AG04450 (cell line): ENCODE measurements around the gene COL7A1. TPM values are rescaled to one million over a fixed set of nuclear protein-coding genes. Genes with fewer than 3 reads are reported as not detected.

ENCODE experiments used
- CTCF ChIA-PET: fragments of 300-600, 350-600 bp; formaldehyde crosslinking; extraction: SDS; loops from one replicate; lab custom pipeline; 2022; ENCODE audit warnings: antibody characterized with exemption, inconsistent platforms; lab: Charles Lee
- POLR2A ChIA-PET: fragments of 350-600 bp; formaldehyde crosslinking; extraction: SDS; loops from one replicate; lab custom pipeline; 2021; ENCODE audit warnings: antibody characterized with exemption, inconsistent platforms; lab: Yijun Ruan, JAX
- DNase-seq: peaks from one replicate; pipeline ENCODE4 v3.0.0-alpha.2; 2011; ENCODE audit warnings: low read depth, low spot score
- H3K27ac ChIP-seq: one replicate; pipeline ENCODE4 v1.5.1; 2012; ENCODE audit warnings: low read depth, low read length, control low read depth
- H3K27me3 ChIP-seq: one replicate; pipeline ENCODE4 v1.6.0; 2012; ENCODE audit warnings: low read length; ENCODE audit not compliant: control insufficient read depth, insufficient read depth
- H3K4me3 ChIP-seq: 2 replicates; pipeline ENCODE4 v1.5.1; 2011; ENCODE audit warnings: mild to moderate bottlenecking, low read depth, low read length, control low read depth
- H3K9me3 ChIP-seq: 2 replicates; pipeline ENCODE4 v1.5.1; 2012; ENCODE audit warnings: low read length; ENCODE audit not compliant: control insufficient read depth, insufficient read depth
- polyA plus RNA-seq: library from polyadenylated mRNA; depleted of rRNA; stranded (reverse); fragments of >200 nt; gene quantifications from 2 replicates; pipeline ENCODE4 v1.2.3, GENCODE V29; 2011; rRNA removed
- small RNA-seq: library from RNA; depleted of rRNA; stranded (forward); fragments of <200 nt; gene quantifications from one replicate; pipeline ENCODE3, GENCODE V24; 2012; ENCODE audit warnings: low read depth; ENCODE audit not compliant: insufficient read length
- TF ChIP-seq, protein P1 (sequence below): IDR thresholded peaks from 2 replicates; pipeline ENCODE4 v1.5.1; 2011; ENCODE audit warnings: low read depth, low read length, control low read depth, inconsistent platforms

COL7A1 gene
- polyA plus RNA-seq, 1 experiment: 19.8 TPM

DNA sequence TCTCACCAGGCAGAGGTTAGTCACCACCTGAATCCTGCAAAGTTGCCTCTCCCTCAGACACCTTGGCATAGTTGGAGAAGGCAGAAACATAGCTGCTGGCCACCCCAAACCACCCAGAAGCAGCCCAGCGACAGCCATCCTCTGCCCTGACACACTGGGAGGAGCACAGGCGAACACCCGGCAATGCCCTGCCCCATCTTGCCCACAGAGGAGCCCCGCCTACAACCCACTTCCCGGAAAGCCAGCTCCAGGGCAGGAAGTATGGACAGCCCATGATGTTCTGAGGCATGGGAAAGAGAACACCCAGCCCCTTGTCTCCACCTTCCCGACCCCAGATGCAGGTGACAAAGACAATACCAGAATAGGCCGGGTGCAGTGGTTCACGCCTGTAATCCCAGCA, 78.6 kb downstream of the COL7A1 start:
- H3K27ac ChIP-seq: no peak overlapping the region
- no peaks in the 10 kb centered on the region for H3K27me3 ChIP-seq
- CTCF ChIA-PET: no interaction called here
- TF ChIP-seq, protein P1, sequence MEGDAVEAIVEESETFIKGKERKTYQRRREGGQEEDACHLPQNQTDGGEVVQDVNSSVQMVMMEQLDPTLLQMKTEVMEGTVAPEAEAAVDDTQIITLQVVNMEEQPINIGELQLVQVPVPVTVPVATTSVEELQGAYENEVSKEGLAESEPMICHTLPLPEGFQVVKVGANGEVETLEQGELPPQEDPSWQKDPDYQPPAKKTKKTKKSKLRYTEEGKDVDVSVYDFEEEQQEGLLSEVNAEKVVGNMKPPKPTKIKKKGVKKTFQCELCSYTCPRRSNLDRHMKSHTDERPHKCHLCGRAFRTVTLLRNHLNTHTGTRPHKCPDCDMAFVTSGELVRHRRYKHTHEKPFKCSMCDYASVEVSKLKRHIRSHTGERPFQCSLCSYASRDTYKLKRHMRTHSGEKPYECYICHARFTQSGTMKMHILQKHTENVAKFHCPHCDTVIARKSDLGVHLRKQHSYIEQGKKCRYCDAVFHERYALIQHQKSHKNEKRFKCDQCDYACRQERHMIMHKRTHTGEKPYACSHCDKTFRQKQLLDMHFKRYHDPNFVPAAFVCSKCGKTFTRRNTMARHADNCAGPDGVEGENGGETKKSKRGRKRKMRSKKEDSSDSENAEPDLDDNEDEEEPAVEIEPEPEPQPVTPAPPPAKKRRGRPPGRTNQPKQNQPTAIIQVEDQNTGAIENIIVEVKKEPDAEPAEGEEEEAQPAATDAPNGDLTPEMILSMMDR: no peak
- DNase-seq: no peak
- POLR2A ChIA-PET: no interaction called here
- no peaks in the 10 kb centered on the region for H3K9me3 ChIP-seq
- no peak overlapping the region for H3K4me3 ChIP-seq

DNA sequence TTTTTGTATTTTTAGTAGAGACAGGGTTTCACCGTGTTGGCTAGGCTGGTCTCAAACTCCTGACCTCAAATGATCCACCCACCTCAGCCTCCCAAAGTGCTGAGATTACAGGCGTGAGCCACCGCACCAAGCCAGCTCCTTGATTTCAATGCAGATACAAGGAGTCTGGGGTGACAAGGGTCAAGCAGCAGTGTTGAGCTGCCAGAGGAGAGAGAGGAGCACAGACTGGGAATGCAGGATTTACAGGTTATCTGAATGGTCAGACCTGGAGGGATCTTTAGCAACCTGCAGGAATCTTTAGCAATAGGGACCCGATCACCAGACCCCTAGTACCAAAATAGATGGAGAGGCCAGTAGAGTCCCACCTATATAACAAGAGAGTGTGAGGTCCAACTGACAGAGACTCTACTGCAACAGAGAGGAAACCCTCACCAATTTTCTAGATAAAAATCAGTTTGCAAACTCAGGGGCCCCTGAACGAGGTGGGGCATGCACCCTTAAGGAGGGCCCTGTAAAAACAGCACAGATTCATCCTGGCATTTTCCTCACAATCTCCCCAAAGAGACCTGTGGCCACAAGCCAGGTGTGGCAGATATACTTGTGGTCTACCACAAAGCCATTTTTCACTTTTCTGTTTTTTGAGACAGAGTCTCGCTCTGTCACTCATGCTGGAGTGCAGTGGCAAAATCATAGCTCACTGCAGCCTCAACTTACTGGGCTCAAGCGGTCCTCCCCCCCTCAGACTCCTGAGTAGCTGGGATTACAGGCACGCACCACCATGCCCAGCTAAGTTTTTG, 80.5 kb downstream of the COL7A1 start:
- CTCF ChIA-PET: interaction anchor here (1.1 kb wide), 1 partner anchor 114 kb away, joined by 3 read pairs; no protein-coding TSS in a partner anchor
- TF ChIP-seq, protein P1: no peak
- Histone ChIP-seq H3K27me3 (no peaks in the 10 kb centered on the region), H3K9me3 (no peaks in the 10 kb centered on the region), H3K27ac (no peak overlapping the region), H3K4me3 (no peak overlapping the region)
- POLR2A ChIA-PET: no interaction called here
- no peak for DNase-seq

Small RNA genes lying within 50 kb of the gene (small RNA-seq; reads per million reads assigned to genes)
- gene MIR6823: not detected

Other genes with a start within 250 kb of the COL7A1 start
- not detected in 2 replicates for gene FBXW12, start 223.1 kb downstream of the COL7A1 start, polyA plus RNA-seq
- gene PLXNB1, start 165.2 kb downstream of the COL7A1 start, polyA plus RNA-seq: 13.4 and 18.3 TPM in 2 replicates
- 9.5 and 11.1 TPM in 2 replicates for gene CCDC51, start 155.2 kb downstream of the COL7A1 start, polyA plus RNA-seq
- 207 and 316 TPM in 2 replicates for gene TMA7, start 155.1 kb downstream of the COL7A1 start, polyA plus RNA-seq
- 5.1 and 5.8 TPM in 2 replicates for gene ATRIP, start 148.6 kb downstream of the COL7A1 start, polyA plus RNA-seq
- gene SHISA5, start 91.2 kb downstream of the COL7A1 start, polyA plus RNA-seq: 124 and 151 TPM in 2 replicates
- 6.1 and 7.2 TPM in 2 replicates for gene PFKFB4, start 38.5 kb downstream of the COL7A1 start, polyA plus RNA-seq
- gene UCN2, start 31.5 kb downstream of the COL7A1 start, polyA plus RNA-seq: 1.2 and 2.2 TPM in 2 replicates
- gene UQCRC1, start 14.3 kb upstream of the COL7A1 start, polyA plus RNA-seq: 379 and 468 TPM in 2 replicates
- gene TMEM89, start 26.4 kb upstream of the COL7A1 start, polyA plus RNA-seq: not detected in 2 replicates
- gene SLC26A6, start 40.1 kb upstream of the COL7A1 start, polyA plus RNA-seq: 22.2 and 23.1 TPM in 2 replicates
- 0.55 and 0.73 TPM in 2 replicates for gene CELSR3, start 67.6 kb upstream of the COL7A1 start, polyA plus RNA-seq
- 25.4 and 36.3 TPM in 2 replicates for gene NCKIPSD, start 90.6 kb upstream of the COL7A1 start, polyA plus RNA-seq
- 110 and 115 TPM in 2 replicates for gene IP6K2, start 121.9 kb upstream of the COL7A1 start, polyA plus RNA-seq